ENCODE data around the gene B4GALT5.

GRCh38 chr20:49627329-49627761, 86.3 kb downstream of the B4GALT5 start:
- TF ChIP-seq CTCF (IDR thresholded peaks at IDR 0.05 in 8 of 11, conservative IDR thresholded peaks at IDR 0.05 in 3 of 11) (no peak), POLR2AphosphoS5 (IDR thresholded peaks at IDR 0.05) (no peak), POLR2A (IDR thresholded peaks at IDR 0.05) (no peak)

All from spleen (tissue), 7 donors.